Endothelial cell of umbilical vein (primary cell): ENCODE measurements around the gene IDUA. TPM values are rescaled to one million over a fixed set of nuclear protein-coding genes. Genes with fewer than 3 reads are reported as not detected.

Source experiments
- BruUV-seq: library from RNA; stranded (reverse); fragments of 400-500 nt; replicated peaks from 2 replicates; lab custom pipeline; 2021; lab: Mats Ljungman, UMichigan
- CTCF ChIA-PET: fragments of 300-600, 350-600 bp; sonication (Branson Sonifier 250); formaldehyde crosslinking; loops from one replicate; lab custom pipeline; 2021; ENCODE audit warnings: antibody characterized with exemption, inconsistent platforms; lab: Charles Lee
- POLR2A ChIA-PET: fragments of 300-600, 350-600 bp; sonication (Branson Sonifier 250); formaldehyde crosslinking; loops from one replicate; lab custom pipeline; 2021; ENCODE audit warnings: antibody characterized with exemption, inconsistent platforms; lab: Charles Lee
- DNase-seq: peaks from one replicate; pipeline ENCODE4 v3.0.0-alpha.2; 2011; ENCODE audit warnings: low read depth, low spot score
- FAIRE-seq: peaks from 2 replicates; lab custom pipeline; 2011; peaks lifted over from hg19 to GRCh38; lab: Jason Lieb, UNC
- H2AFZ ChIP-seq: 2 replicates; pipeline ENCODE4 v1.6.0; 2012; ENCODE audit warnings: low read depth, low read length, control low read depth, inconsistent platforms
- H3K27ac ChIP-seq: 2 replicates; pipeline ENCODE4 v1.5.1; 2011; ENCODE audit warnings: low read depth, mild to moderate bottlenecking, control low read depth, low read length, moderate library complexity; ENCODE audit not compliant: insufficient read depth
- H3K27me3 ChIP-seq, 2 experiments: 2 replicates each; pipeline versions ENCODE4 v1.6.0 to v1.6.1; 2011; ENCODE audit warnings: low read length in 2 of 2, mixed read lengths in 1 of 2; ENCODE audit not compliant: control insufficient read depth in 2 of 2, insufficient read depth in 2 of 2
- H3K36me3 ChIP-seq, 2 experiments: 2 replicates in 1 of 2; 3 replicates in 1 of 2; pipeline ENCODE4 v1.5.1; 2011; ENCODE audit warnings: low read length in 2 of 2, mild to moderate bottlenecking in 1 of 2, moderate library complexity in 1 of 2; ENCODE audit not compliant: control insufficient read depth in 2 of 2, insufficient read depth in 2 of 2; ENCODE audit errors: extremely low read depth in 1 of 2
- H3K4me1 ChIP-seq: 3 replicates; pipeline ENCODE4 v1.5.1; 2011; ENCODE audit warnings: mild to moderate bottlenecking, low read length; ENCODE audit not compliant: control insufficient read depth, insufficient read depth; ENCODE audit errors: extremely low read depth
- H3K4me2 ChIP-seq: 2 replicates; pipeline ENCODE4 v1.6.1; 2011; ENCODE audit warnings: low read length, control low read depth, mixed read lengths; ENCODE audit not compliant: insufficient read depth
- H3K4me3 ChIP-seq, 3 experiments: fragments of 200-600 bp in 1 of 3; sonication (generic), shearing (Covaris generic) in 1 of 3; replicated peaks in 1 of 3; 2 replicates each; pipeline ENCODE4 v1.5.1; 2011 to 2016; ENCODE audit warnings: control low read depth in 3 of 3, low read length in 3 of 3, mild to moderate bottlenecking in 2 of 3, inconsistent platforms in 1 of 3, low read depth in 1 of 3, moderate library complexity in 1 of 3; ENCODE audit not compliant: insufficient read depth in 1 of 3
- H3K79me2 ChIP-seq: 2 replicates; pipeline ENCODE4 v1.6.0; 2012; ENCODE audit warnings: low read length, inconsistent platforms; ENCODE audit not compliant: control insufficient read depth, insufficient read depth
- H3K9ac ChIP-seq: replicated peaks from 2 replicates; pipeline ENCODE3; 2011; ENCODE audit warnings: low read length, control low read depth; ENCODE audit not compliant: insufficient read depth; ENCODE audit errors: extremely low read depth
- H3K9me1 ChIP-seq: replicated peaks from 3 replicates; pipeline ENCODE4 v1.6.0; 2011; ENCODE audit warnings: mild to moderate bottlenecking, low read length; ENCODE audit not compliant: control insufficient read depth, insufficient read depth; ENCODE audit errors: extremely low read depth
- H3K9me3 ChIP-seq: replicated peaks from 2 replicates; pipeline ENCODE4 v1.5.1; 2012; ENCODE audit warnings: low read length, inconsistent platforms; ENCODE audit not compliant: control insufficient read depth, insufficient read depth
- H4K20me1 ChIP-seq: replicated peaks from 2 replicates; pipeline ENCODE3; 2011; ENCODE audit warnings: mild to moderate bottlenecking, low read length; ENCODE audit not compliant: control insufficient read depth, insufficient read depth; ENCODE audit errors: extremely low read depth
- EZH2 ChIP-seq: IDR thresholded peaks from 2 replicates; pipeline ENCODE4 v1.6.1; 2012; ENCODE audit warnings: borderline replicate concordance, low read depth, mild to moderate bottlenecking, moderate library complexity, low read length, inconsistent platforms; ENCODE audit not compliant: severe bottlenecking
- FOS ChIP-seq: IDR thresholded peaks from 2 replicates; pipeline ENCODE4 v1.6.1; 2011; ENCODE audit warnings: mild to moderate bottlenecking, low read length, moderate library complexity, borderline replicate concordance; ENCODE audit not compliant: insufficient read depth
- GATA2 ChIP-seq: IDR thresholded peaks from 2 replicates; pipeline ENCODE4 v1.7.0; 2011; ENCODE audit warnings: low read depth, mild to moderate bottlenecking, moderate library complexity, mixed read lengths, low read length; ENCODE audit not compliant: insufficient read length, insufficient read depth
- JUN ChIP-seq: IDR thresholded peaks from 2 replicates; pipeline ENCODE4 v1.6.1; 2011; ENCODE audit warnings: borderline replicate concordance, low read depth; ENCODE audit not compliant: insufficient read length, insufficient read depth
- MYC ChIP-seq: IDR thresholded peaks from one replicate; pipeline ENCODE4 v1.6.1; 2011; ENCODE audit warnings: mild to moderate bottlenecking, low read depth, low read length
- POLR2A ChIP-seq: IDR thresholded peaks from 2 replicates; pipeline ENCODE4 v1.6.1; 2012; ENCODE audit warnings: low read depth, mild to moderate bottlenecking, control low read depth, low read length
- POLR2AphosphoS5 ChIP-seq: IDR thresholded peaks from 2 replicates; pipeline ENCODE4 v1.6.1; 2012; ENCODE audit warnings: low read depth, mild to moderate bottlenecking, control low read depth, low read length, moderate library complexity; ENCODE audit not compliant: insufficient read depth
- dilution Hi-C: fragments of 300-500 bp; cut with MboI; formaldehyde crosslinking; loops from one replicate; pipeline ENCODE4 v1.15.0; 2019; ENCODE audit warnings: low sequenced_read_pairs; ENCODE audit not compliant: extremely low pct_ligation_motif_present
- intact Hi-C: fragments of 100-400 bp; cut with micrococcal nuclease; formaldehyde crosslinking; loops from one replicate; pipeline ENCODE4 v1.10.0; 2022
- polyA plus RNA-seq, 4 experiments: library from polyadenylated mRNA; depleted of rRNA in 3 of 4; stranded (reverse) in 3 of 4; unstranded in 1 of 4; fragments of >200 nt; gene quantifications; 2 replicates each; pipeline versions ENCODE4 v1.2.1 to v1.2.3, GENCODE V29; 2011 to 2012; ENCODE audit warnings: missing spikeins in 1 of 4
- total RNA-seq: library from RNA; stranded (reverse); gene quantifications from 2 replicates; pipeline ENCODE4 v1.2.3, GENCODE V29; 2021
- TF ChIP-seq, protein P1 (sequence below): IDR thresholded peaks from 2 replicates; pipeline ENCODE4 v1.6.1; 2011; ENCODE audit not compliant: insufficient read depth, insufficient read length

The IDUA gene
- total and polyA plus RNA-seq, 2 donors (not counting 3 experiments of a cell fraction or from before 2014, with no cell fraction given), result 19.1 to 34.1 TPM

- Histone ChIP-seq H3K36me3 (no peaks in the 10 kb centered on the region), H3K27ac (no peak overlapping the region), H3K27me3 (no peaks in the 10 kb centered on the region), H4K20me1 (no peaks in the 10 kb centered on the region), H3K9me1 (no peaks in the 10 kb centered on the region), H3K9ac (no peak overlapping the region), H3K9me3 (no peaks in the 10 kb centered on the region), H3K79me2 (no peaks in the 10 kb centered on the region), H3K4me1 (no peaks in the 10 kb centered on the region), H3K4me2 (no peak overlapping the region), H3K4me3 (no peak overlapping the region), H2AFZ (no peak overlapping the region)
- no peak for DNase-seq
- no TSS peak for BruUV-seq
- ChIA-PET CTCF (no interaction called here), POLR2A (no interaction called here)
- TF ChIP-seq POLR2AphosphoS5, result no peak
- no peak for TF ChIP-seq GATA2
- TF ChIP-seq FOS, result no peak
- TF ChIP-seq, protein P1, sequence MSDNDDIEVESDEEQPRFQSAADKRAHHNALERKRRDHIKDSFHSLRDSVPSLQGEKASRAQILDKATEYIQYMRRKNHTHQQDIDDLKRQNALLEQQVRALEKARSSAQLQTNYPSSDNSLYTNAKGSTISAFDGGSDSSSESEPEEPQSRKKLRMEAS, result no peak
- no peak for TF ChIP-seq POLR2A
- TF ChIP-seq JUN, result no peak
- TF ChIP-seq MYC, result no peak
- no peak for TF ChIP-seq EZH2
- intact Hi-C loops, result no loop called here
- dilution Hi-C loops, result no loop called here
- no peak for FAIRE-seq
These were observed 44.5 kb downstream of the IDUA start for GRCh38 chr4:1031346-1031745.
